SH-SY5Y (cell line): Measurements from ENCODE around the gene CXCL5.

ENCODE experiments used
- GATA2 ChIP-seq: IDR thresholded peaks from 2 replicates; pipeline ENCODE4 v1.6.1; 2011; ENCODE audit warnings: mild to moderate bottlenecking, low read depth, low read length
- GATA3 ChIP-seq: IDR thresholded peaks from 2 replicates; pipeline ENCODE4 v1.6.1; 2011; ENCODE audit warnings: low read depth, mild to moderate bottlenecking, low read length, moderate library complexity

- no peak for TF ChIP-seq GATA2
- no peak for TF ChIP-seq GATA3
Measured at GRCh38 chr4:74041418-74041817, 42.9 kb upstream of the CXCL5 start.
